ENCODE results near the gene MAP3K6.
"Not testable (repeated sequence)": the region's sequence is repeated elsewhere in the genome, so short reads cannot be mapped to it uniquely, and the experiment has no call there.

MAP3K6 gene

DNA sequence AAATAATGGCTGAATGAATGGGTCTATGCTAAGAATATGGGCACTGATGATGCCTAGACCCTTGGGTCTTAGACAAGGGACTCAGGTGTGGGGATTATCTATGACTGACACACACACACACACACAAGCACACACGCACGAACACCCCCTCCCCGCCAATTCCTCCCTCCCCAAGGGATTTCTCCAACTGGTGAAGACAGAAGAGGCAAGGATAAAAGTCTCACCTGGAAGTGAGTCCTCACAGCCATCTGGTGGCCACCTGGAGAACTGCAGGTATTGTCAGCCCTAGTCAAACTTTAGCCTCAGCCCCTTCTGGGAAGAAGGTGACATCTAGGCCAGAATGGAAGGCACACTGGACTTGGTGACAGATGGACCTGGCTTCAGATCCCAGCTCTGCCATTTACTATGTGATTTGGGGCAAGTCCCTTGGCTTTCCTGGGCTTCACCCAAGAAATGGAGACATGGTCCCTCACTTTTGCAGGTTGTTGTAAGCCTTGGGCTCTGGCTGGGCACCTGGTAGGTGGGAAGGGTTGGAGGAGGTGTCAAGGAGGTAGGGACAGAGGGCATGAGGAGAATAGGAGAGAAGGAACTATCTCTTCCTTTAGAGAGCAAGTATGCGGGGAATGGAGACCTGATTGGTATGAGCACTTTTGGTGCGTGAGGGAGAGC is 21.7 kb upstream of the MAP3K6 start:
- H3K4me1 Mint-ChIP-seq (ENCODE audit: low read depth) = peaks cover 11% of the 10 kb centered on the region
- peak overlapping the region; percentile 5 for H3K4me3 Mint-ChIP-seq
- H3K27me3 Mint-ChIP-seq = no peaks in the 10 kb centered on the region
- no peaks in the 10 kb centered on the region for H3K9me3 Mint-ChIP-seq (ENCODE audit: low read depth)
- no peak overlapping the region for H3K27ac Mint-ChIP-seq
- H3K36me3 Mint-ChIP-seq = no peaks in the 10 kb centered on the region

DNA sequence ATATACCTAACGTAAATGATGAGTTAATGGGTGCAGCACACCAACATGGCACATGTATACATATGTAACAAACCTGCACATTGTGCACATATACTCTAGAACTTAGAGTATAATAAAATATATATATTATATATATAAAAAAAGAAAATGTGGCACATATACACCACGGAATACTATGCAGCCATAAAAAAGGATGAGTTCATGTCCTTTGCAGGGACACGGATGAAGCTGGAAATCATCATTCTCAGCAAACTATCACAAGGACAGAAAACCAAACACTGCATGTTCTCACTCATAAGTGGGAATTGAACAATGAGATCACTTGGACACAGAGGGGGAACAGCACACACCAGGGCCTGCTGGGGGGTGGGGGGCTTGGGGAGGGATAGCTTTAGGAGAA is 18.0 kb upstream of the MAP3K6 start:
- H3K4me3 Mint-ChIP-seq; H3K27me3 Mint-ChIP-seq; H3K4me1 Mint-ChIP-seq (ENCODE audit: low read depth); H3K27ac Mint-ChIP-seq; H3K36me3 Mint-ChIP-seq; H3K9me3 Mint-ChIP-seq (ENCODE audit: low read depth): not testable (repeated sequence)

GRCh38 chr1:27383661-27384060 is 16.9 kb upstream of the MAP3K6 start:
- Mint-ChIP-seq H3K27ac (no peak overlapping the region), H3K9me3 (ENCODE audit: low read depth) (no peaks in the 10 kb centered on the region), H3K27me3 (peaks cover 2% of the 10 kb centered on the region), H3K4me3 (no peak overlapping the region), H3K4me1 (ENCODE audit: low read depth) (peaks cover 2% of the 10 kb centered on the region), H3K36me3 (no peaks in the 10 kb centered on the region)

- peaks cover 2% of the 10 kb centered on the region for H3K27me3 Mint-ChIP-seq
- H3K4me3 Mint-ChIP-seq = no peak within 1 kb of the TSS
- no peak within 1 kb of the TSS for H3K27ac Mint-ChIP-seq
- H3K4me1 Mint-ChIP-seq (ENCODE audit: low read depth) = no peaks in the 10 kb centered on the region
- H3K36me3 Mint-ChIP-seq = no peaks in the 10 kb centered on the region
- H3K9me3 Mint-ChIP-seq (ENCODE audit: low read depth) = no peaks in the 10 kb centered on the region
Measured at GRCh38 chr1:27383039-27383605, 16.4 kb upstream of the MAP3K6 start, which contains the start of gene CD164L2. TSS of gene CD164L2 (minus strand) at chr1:27383333. CDS start at chr1:27383239, 94 bp downstream.

GRCh38 chr1:27381969-27382762 is 15.4 kb upstream of the MAP3K6 start:
- no peaks in the 10 kb centered on the region for H3K9me3 Mint-ChIP-seq (ENCODE audit: low read depth)
- no peaks in the 10 kb centered on the region for H3K36me3 Mint-ChIP-seq

DNA sequence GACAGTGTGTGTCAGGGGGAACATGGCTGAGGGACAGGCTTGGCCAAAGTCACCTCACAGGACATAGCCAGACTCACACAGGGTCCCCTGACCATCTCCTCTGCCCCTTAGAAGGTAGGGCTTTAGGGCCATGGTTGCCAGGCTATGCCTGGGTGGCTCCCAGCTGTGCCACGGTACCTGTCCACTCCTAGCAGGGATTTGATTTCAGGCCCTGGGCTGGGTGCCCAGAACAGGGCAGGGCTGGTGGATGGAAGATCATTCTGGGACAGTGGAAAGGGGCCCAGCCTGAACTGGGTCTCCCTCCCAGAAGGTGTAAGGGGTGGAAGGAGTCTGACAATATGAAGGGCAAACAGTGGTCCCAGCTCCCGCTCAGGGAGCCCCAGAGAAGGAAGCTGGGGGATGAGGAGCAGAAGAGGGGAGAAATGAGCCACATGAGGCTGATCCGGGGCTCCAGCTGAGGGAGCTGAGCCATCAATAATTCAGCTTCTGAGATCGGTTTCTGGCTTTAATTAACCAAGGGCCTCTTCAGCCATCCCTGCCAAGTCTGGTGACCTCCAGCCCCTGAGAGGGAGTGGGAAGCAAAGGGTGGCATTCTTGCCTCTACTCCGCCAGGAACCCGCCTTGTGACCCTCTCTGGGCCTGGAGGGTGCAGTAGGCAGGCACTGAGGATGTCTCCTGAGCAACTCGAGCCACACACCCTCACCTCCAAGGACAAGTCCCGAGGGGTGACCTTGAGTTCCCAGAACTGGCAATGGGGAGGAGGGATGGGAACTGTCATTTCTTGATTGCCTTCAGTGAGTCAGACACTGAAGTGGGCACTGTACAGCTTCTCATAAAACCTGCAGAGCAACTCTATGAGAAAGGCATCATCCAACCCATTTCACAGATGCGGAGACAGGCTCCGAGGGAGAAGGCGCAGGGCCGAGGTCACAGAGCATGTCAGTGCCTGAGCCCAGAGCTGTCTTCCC is 14.3 kb upstream of the MAP3K6 start:
- peaks cover 2% of the 10 kb centered on the region for H3K27me3 Mint-ChIP-seq
- no peaks in the 10 kb centered on the region for H3K9me3 Mint-ChIP-seq (ENCODE audit: low read depth)
- H3K36me3 Mint-ChIP-seq = no peaks in the 10 kb centered on the region
- no peak overlapping the region for H3K4me3 Mint-ChIP-seq
- H3K4me1 Mint-ChIP-seq (ENCODE audit: low read depth) = no peaks in the 10 kb centered on the region
- no peak overlapping the region for H3K27ac Mint-ChIP-seq

More at GRCh38 chr1:27381969-27382762, 15.4 kb upstream of the MAP3K6 start:
- no peak overlapping the region for H3K4me3 Mint-ChIP-seq
- peaks cover 2% of the 10 kb centered on the region for H3K27me3 Mint-ChIP-seq
- H3K4me1 Mint-ChIP-seq (ENCODE audit: low read depth) = no peaks in the 10 kb centered on the region
- H3K27ac Mint-ChIP-seq = no peak overlapping the region

DNA sequence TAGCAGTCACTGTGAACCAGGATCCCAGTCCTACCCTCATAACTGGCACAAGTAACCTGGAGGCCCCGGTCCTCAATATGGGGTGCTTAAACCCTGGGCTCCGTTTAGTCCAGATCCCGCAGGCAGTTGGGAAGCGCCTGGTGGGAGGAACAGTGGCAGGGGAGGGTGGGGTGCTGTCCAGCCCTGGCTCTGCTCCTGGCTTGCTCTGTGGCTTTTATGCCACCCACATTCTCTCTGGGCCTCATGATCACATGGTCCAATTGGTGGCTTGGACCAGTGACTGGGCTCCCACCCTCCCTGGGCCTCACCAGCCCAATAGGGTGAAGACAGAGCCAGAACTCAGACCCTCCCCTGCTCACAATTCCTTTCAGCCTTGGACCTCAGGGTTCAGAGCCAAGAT is 13.5 kb upstream of the MAP3K6 start:
- Mint-ChIP-seq H3K4me1 (ENCODE audit: low read depth) (no peaks in the 10 kb centered on the region), H3K4me3 (no peak overlapping the region), H3K27ac (no peak overlapping the region), H3K36me3 (no peaks in the 10 kb centered on the region), H3K27me3 (peaks cover 2% of the 10 kb centered on the region), H3K9me3 (ENCODE audit: low read depth) (no peaks in the 10 kb centered on the region)

GRCh38 chr1:27379564-27380122 is 12.9 kb upstream of the MAP3K6 start:
- H3K36me3 Mint-ChIP-seq = no peaks in the 10 kb centered on the region
- no peaks in the 10 kb centered on the region for H3K9me3 Mint-ChIP-seq (ENCODE audit: low read depth)
- H3K4me1 Mint-ChIP-seq (ENCODE audit: low read depth) = no peaks in the 10 kb centered on the region
- H3K4me3 Mint-ChIP-seq = no peak overlapping the region
- peaks cover 2% of the 10 kb centered on the region for H3K27me3 Mint-ChIP-seq
- H3K27ac Mint-ChIP-seq = no peak overlapping the region

DNA sequence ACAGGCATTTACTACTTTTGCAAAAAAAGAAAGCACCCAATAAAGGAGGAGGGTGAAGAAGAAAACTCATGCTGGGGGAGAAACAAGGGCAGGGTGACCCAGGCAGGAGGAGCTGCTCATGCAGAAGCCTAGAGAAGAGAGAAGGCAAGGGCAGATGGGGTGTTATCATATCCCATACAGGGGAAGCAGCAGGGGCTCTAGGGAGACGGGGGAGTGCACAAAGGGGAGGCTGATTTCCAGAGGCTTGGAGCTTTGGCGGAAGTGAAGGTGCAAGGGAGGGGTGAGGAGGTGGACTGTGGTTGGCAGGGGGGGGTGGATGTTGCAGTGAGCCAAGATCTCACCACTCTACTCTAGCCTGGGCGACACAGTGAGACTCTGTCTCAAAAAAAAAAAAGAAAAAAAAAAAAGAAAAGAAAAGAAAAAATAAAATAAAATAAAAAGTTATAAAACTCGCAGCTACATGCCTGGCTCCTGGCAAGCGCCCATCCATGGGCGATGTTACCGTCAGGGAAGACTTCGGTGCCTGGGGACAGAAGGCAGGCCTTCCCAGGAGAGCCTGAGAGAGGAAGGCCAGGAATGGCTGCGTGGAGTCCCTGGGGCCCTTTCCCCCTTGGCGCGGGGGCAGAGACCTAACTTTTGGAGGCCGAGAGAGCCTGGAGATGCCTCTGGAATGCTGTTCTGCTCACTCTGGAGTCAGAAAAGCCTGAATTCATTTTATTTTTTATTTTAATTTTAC is 11.2 kb upstream of the MAP3K6 start:
- no peaks in the 10 kb centered on the region for H3K9me3 Mint-ChIP-seq (ENCODE audit: low read depth)
- no peaks in the 10 kb centered on the region for H3K4me1 Mint-ChIP-seq (ENCODE audit: low read depth)
- H3K4me3 Mint-ChIP-seq = no peak overlapping the region
- H3K27ac Mint-ChIP-seq = no peak overlapping the region
- H3K27me3 Mint-ChIP-seq = peaks cover 2% of the 10 kb centered on the region
- no peaks in the 10 kb centered on the region for H3K36me3 Mint-ChIP-seq

DNA sequence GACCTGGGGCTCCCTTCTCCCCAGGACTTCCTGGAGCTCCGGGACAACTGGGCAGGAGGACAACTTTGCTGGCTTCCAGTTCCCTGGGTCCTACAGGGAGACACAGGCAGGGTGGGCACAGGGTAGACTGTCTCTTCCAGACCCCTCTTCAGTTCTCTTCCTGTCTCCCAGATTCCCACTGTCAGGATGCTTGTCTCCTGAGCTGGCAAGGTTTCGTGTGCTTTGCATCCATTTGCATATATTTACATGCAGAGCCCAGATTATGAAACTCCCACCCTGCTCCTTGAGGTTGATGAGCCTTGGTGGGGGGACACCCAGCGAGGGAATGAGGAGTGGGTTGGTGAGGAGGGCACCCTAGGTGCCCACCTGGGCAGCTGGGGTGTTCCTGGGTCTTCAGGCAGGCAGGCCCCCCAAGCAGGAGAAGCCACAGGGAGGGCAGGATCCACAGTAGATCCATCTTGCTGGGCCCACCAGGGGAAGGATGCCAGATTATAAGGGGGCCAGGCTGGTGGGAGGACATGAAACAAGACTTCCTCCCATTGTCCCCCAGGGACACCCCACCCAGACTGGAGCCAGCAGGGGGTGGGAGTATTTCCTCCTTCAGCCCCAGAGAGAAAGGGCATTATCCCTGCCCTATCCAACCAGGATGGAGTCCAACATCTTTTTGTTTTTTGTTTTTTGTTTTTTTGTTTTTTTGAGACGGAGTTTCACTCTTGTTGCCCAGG is 7.8 kb upstream of the MAP3K6 start, which contains the start of gene FCN3:
Gene FCN3 (minus strand): TSS at position 463 of the 725 bp plus-strand sequence. CDS start 6 bp downstream, at position 457.
- H3K9me3 Mint-ChIP-seq (ENCODE audit: low read depth) = no peaks in the 10 kb centered on the region
- H3K4me3 Mint-ChIP-seq = no peak within 1 kb of the TSS
- no peak within 1 kb of the TSS for H3K27ac Mint-ChIP-seq
- no peaks in the 10 kb centered on the region for H3K27me3 Mint-ChIP-seq
- H3K4me1 Mint-ChIP-seq (ENCODE audit: low read depth) = peaks cover 3% of the 10 kb centered on the region
- H3K36me3 Mint-ChIP-seq = no peaks in the 10 kb centered on the region

DNA sequence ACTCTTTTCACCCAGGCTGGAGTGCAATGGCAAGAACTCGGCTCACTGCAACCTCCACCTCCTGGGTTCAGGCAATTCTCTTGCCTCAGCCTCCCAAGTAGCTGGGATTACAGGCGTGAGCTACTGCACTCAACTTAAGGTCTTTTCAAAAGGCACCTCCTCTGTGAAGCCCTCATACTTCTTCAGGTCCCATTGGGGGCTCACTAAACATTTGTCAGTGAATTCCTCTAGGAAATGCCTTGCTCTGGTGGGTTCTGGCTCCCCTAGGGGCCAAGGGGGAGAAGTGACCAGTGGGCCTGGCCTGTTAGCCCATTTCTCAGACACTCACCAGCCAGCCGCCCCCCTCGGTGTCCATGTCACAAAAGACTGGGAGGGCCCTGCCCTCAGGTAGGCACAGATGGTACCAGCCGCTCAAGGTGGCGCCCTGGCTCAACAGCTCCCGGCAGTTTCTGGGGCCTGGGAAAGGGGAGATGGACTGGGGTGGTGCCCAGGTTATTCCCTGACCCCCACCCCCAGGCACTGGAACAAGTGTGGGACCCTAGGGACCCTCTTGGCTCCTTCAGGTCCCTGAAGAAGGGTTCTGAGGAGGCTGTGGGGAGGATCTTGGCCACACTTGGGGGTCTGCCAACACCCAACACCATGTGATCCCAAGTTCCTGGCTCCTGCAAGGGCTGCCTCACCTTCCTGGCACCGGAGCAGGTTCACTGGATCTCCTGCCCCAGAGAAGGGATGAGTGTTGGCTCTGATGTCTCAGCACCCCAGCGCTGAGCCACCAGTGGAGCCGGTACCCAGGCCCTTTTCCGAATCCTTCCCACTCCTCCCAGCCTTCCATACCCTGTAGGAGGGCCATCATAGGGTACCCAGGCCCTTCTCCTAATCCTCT is 6.3 kb upstream of the MAP3K6 start:
- H3K9me3 Mint-ChIP-seq (ENCODE audit: low read depth) = no peaks in the 10 kb centered on the region
- H3K36me3 Mint-ChIP-seq = no peaks in the 10 kb centered on the region
- H3K27me3 Mint-ChIP-seq = no peaks in the 10 kb centered on the region
- peaks cover 8% of the 10 kb centered on the region for H3K4me1 Mint-ChIP-seq (ENCODE audit: low read depth)
- no peak overlapping the region for H3K27ac Mint-ChIP-seq
- H3K4me3 Mint-ChIP-seq = no peak overlapping the region

DNA sequence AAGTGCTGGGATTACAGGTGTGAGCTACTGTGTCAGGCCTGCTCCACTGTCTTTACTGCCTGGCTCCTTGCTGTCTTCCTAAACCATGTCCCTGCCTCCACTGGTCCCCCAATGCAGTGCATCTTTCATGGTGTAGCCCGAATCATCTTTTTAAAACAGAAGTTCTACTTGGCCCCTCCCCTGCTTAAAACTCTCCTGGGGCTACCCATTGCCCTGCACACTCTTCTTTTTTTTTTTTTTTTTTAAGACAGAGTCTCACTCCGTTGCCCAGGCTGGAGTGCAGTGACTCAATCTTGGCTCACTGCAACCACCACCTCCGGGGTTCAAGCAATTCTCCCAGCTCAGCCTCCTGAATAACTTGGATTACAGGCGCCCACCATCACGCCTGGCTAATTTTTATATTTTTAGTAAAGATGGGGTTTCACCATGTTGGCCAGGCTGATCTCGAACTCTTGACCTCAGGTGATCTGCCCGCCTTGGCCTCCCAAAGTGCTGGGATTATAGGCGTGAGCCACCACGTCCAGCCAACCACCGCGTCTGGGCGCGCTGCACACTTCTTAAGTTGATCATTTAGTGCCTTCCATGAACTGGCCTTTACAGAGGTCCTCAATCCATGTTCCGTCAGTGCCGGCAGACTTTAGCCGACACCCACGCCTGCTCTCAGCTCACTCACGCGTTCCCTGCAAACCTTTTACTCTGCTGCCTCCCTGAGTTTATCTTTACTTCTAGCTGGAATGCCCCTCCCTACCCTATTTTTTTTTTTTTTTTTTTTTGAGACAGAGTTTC is 5.5 kb upstream of the MAP3K6 start:
- Mint-ChIP-seq H3K36me3 (no peaks in the 10 kb centered on the region), H3K9me3 (ENCODE audit: low read depth) (no peaks in the 10 kb centered on the region), H3K27me3 (no peaks in the 10 kb centered on the region), H3K4me3 (no peak overlapping the region), H3K4me1 (ENCODE audit: low read depth) (peaks cover 10% of the 10 kb centered on the region), H3K27ac (no peak overlapping the region)

All from activated naive CD8-positive, alpha-beta T cell (primary cell).